ENCODE results near the gene PLCB2.

Gene PLCB2

DNA sequence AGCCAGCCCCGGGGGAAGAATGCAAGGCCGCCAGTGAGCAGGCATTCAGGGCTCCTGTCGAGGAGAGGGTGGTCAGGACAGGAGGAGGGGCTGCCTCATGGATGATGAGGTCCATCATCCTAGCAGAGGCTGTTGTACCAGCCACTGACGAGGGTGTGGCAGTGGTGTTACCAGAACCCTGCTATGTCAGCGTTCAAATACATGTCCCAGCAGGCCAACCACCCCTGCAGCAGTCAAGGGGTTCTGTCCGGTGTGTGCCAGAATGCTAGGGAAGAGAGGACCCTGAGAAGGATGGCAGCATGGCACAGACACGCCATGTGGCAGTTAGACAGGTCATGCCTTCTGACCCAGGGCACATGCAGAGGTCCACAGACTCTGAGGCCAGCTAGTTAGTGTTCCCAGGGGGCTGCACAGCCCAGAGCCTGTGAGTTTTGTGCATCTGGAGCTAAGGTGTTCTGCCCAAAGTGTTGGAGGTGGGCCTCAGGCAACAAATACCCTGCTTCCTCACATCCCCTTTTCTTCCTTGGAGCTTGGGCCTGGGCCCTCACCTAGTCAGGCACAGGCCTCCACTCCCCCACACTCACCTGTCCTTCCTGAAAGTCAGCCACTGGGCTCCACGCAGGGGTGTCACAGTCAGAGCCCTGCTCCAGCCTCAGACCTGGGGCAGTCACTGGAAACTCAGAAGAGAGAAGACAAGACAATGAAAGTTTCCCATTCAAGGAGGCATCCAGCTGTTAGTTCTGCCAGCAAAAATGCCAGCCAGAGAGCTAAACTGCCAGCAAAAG is 61.0 kb downstream of the PLCB2 start:
- TF ChIP-seq, protein P1, sequence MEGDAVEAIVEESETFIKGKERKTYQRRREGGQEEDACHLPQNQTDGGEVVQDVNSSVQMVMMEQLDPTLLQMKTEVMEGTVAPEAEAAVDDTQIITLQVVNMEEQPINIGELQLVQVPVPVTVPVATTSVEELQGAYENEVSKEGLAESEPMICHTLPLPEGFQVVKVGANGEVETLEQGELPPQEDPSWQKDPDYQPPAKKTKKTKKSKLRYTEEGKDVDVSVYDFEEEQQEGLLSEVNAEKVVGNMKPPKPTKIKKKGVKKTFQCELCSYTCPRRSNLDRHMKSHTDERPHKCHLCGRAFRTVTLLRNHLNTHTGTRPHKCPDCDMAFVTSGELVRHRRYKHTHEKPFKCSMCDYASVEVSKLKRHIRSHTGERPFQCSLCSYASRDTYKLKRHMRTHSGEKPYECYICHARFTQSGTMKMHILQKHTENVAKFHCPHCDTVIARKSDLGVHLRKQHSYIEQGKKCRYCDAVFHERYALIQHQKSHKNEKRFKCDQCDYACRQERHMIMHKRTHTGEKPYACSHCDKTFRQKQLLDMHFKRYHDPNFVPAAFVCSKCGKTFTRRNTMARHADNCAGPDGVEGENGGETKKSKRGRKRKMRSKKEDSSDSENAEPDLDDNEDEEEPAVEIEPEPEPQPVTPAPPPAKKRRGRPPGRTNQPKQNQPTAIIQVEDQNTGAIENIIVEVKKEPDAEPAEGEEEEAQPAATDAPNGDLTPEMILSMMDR (IDR thresholded peaks at IDR 0.05; ENCODE audit: low read depth, low read length): no peak
- H3K4me3 ChIP-seq (ENCODE audit: low read depth, low read length): no peak overlapping the region
- no peak for DNase-seq (ENCODE audit: low read depth, low spot score)
- in situ Hi-C loops (cut with HindIII; ENCODE audit: low sequenced_read_pairs): no loop called here

DNA sequence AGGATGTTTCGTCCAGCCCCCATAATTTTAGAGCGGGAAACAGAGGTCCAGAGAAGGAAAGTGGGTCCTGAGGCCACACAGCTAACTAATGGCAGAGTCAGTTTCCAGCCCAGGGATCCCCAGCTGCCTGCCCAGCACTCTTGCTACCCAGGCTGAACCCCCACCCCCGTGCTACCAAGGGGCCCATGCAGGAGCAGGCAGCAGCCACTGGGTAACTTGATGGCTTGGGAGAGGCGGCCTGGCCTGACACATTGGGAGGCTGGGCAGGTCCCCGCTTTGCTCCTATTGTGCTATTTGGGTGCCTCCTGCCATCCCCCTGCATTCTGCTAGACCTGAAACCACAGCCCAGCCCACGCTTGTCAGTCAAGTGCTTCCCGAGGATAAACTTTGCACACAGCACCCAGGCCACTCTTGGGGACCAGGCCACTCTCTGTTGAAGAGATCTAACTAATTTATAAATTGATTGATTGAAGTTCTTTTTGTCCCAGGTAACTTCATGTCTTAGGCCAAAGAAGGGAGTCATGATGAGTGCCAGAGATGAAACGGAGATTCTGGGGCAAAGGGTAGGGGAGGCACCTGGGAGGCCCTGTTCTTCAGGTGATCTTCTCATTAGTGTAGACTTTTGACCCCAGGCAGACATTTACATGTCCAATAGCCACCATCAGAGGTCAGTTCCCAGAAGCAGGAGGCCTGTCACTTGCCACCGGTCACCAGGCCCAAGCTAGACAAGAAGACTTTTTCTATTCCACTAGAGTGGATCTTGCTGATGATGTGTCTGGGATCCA is 61.9 kb downstream of the PLCB2 start:
- TF ChIP-seq, protein P1 (IDR thresholded peaks at IDR 0.05; ENCODE audit: low read depth, low read length): no peak
- no peak for DNase-seq (ENCODE audit: low read depth, low spot score)
- in situ Hi-C loops (cut with HindIII; ENCODE audit: low sequenced_read_pairs): no loop called here
- no peak overlapping the region for H3K4me3 ChIP-seq (ENCODE audit: low read depth, low read length)

DNA sequence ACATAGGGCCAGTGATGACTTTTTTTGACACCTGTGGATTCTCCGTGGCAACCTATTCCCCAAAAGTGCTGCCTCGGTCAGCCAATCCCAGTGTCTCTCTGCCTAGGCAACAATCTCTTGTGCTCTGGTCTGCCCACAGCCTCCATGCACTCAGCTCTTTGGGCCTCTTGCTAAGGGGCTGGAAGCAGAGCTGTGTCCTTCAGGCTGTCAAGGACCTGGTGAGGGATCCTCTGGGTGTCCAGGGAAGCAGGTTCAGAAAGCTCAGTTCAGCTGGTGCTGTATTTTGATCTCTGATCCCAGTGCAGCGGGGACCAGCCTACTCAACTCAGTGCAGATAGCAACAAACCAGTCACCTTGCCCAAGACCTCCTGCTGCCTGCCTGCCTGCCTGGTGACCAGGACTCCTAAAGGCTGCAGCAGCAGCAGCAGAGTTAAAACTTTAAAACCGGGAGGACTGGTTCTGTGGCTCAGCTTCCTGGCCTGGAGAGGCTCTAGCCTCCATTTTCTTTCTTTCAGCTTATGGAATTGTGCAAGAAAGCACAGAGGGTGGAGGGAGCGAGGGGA is 62.7 kb downstream of the PLCB2 start:
- in situ Hi-C loops (cut with HindIII; ENCODE audit: low sequenced_read_pairs): no loop called here
- H3K4me3 ChIP-seq (ENCODE audit: low read depth, low read length): no peak overlapping the region
- TF ChIP-seq, protein P1 (IDR thresholded peaks at IDR 0.05; ENCODE audit: low read depth, low read length): no peak
- DNase-seq (ENCODE audit: low read depth, low spot score): no peak

DNA sequence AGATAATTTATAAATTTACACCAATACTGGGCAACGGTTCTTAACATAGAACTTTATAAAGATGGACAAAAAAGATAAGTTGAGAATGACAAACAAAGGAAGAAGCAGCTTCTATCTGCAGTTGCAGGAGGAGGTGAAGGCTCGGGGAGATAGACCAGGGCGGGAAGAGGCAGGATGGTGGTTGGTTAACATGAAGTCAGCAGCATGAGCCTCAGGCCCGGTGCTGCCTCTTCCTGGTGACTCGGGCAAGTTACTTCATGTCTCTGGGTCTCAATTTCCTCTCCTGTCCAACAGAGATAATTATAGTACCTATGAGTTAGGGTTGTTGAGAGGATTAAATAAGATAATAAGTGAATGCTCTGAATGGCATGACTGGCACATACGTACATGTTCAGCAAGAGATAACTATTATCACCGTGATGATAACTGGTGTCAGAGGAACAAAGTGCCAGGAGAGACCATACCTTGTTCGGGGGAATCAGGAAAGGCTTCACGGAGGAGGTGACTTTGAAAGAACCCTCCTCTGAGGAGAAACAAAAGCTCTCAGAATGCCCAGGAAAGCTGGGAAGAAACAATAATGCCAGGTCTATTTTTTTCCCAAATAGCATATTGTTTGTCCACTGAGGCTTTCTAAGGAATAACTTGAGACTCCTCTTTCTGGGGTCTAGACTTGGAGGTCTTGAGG is 64.5 kb downstream of the PLCB2 start:
- H3K4me3 ChIP-seq (ENCODE audit: low read depth, low read length): no peak overlapping the region
- no peak for DNase-seq (ENCODE audit: low read depth, low spot score)
- TF ChIP-seq, protein P1 (IDR thresholded peaks at IDR 0.05; ENCODE audit: low read depth, low read length): no peak
- in situ Hi-C loops (cut with HindIII; ENCODE audit: low sequenced_read_pairs): no loop called here

DNA sequence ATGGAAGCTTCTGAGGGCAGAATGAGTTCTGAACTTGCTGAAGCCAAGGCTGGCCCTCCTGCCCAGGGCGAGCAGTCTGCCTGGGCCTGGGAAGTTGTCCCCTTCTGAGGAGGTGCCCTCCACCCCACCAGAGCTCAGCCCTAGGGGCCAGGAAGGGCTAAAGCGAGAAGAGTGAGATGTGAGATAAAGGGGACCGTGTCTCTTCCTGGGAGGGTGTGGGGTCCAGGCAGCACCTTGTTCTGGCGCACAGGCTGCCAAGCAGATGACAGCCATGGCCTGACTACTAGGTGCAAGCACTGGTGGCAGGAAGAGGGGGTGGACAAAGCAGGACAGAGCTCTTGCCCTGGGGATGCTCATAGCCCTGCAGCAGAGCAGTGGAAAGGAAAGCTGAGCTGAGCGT is 65.1 kb downstream of the PLCB2 start:
- TF ChIP-seq, protein P1 (IDR thresholded peaks at IDR 0.05; ENCODE audit: low read depth, low read length): no peak
- no peak for DNase-seq (ENCODE audit: low read depth, low spot score)
- no peak overlapping the region for H3K4me3 ChIP-seq (ENCODE audit: low read depth, low read length)
- in situ Hi-C loops (cut with HindIII; ENCODE audit: low sequenced_read_pairs): no loop called here

DNA sequence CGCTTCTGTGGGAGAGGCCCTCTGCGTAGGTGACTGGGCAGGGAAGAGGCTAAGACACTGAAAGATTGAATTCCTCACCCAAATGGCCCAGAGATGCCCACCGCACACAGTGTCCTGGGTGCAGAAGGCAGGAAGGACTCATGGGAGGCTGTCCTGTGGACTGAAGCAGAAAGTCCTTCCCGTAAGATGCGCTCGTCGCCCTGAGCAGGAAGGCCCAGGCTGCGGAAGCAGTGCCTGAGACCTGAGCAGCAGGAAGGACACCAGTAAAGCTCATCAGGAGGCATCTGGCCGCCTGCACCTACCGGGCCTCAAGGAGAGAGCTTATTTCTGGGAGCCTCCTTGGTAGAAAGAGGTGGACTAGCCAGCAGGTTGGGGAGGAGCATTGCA is 65.5 kb downstream of the PLCB2 start:
- in situ Hi-C loops (cut with HindIII; ENCODE audit: low sequenced_read_pairs): no loop called here
- DNase-seq (ENCODE audit: low read depth, low spot score): no peak
- TF ChIP-seq, protein P1 (IDR thresholded peaks at IDR 0.05; ENCODE audit: low read depth, low read length): no peak
- no peak overlapping the region for H3K4me3 ChIP-seq (ENCODE audit: low read depth, low read length)

All from astrocyte of the spinal cord (primary cell).